Measurements from ENCODE around the gene NOPCHAP1.

The NOPCHAP1 gene

DNA sequence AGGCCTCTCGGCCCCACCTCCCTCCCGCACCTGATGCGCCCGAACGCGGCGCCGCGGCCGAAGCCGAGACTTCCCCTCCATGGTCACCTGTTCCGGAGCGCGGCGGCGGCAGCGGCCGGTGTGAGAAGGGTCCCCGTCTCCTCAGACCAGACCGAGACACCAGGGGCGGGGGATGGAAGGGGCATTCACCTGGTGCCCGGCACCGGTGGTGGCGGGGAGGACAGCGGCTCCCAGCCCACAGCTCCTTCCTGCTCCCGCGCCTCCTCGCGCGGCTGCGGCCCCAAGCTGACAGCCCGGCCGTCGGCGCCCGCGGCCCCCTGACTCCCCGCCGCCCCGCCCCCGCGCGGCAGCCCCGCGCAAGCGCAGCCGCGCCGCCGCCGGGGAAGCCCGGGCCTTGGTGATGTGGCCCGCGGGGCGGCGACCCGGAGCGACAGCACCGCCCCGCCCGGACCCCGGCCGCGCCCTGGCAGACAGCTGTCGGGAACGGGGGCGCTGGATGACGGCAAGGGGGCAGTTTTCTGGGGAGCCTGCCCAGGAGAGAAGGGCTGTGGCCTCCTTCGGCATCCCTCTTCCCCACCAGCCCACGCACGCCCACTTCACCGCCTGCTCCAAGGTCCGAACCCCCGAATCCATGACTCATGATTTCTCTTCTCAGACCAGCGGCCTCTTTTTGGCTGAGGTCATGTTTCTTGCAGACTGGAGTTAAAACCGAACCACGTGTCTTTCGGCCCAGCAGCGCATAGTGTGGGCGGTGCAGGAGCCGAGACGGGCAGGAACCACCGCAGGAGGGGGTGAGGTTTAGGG, 27.9 kb upstream of the NOPCHAP1 start, which contains the start of gene SLC41A2:
SLC41A2 (minus strand) TSS at position 290 of the 804 bp plus-strand sequence. CDS start 29,763 bp downstream, outside the sequence.
- TF ChIP-seq ZFX (IDR thresholded peaks at IDR 0.05), result peak; percentile 38; the same call in 1 of the 2 replicates
- TF ChIP-seq, protein P1, sequence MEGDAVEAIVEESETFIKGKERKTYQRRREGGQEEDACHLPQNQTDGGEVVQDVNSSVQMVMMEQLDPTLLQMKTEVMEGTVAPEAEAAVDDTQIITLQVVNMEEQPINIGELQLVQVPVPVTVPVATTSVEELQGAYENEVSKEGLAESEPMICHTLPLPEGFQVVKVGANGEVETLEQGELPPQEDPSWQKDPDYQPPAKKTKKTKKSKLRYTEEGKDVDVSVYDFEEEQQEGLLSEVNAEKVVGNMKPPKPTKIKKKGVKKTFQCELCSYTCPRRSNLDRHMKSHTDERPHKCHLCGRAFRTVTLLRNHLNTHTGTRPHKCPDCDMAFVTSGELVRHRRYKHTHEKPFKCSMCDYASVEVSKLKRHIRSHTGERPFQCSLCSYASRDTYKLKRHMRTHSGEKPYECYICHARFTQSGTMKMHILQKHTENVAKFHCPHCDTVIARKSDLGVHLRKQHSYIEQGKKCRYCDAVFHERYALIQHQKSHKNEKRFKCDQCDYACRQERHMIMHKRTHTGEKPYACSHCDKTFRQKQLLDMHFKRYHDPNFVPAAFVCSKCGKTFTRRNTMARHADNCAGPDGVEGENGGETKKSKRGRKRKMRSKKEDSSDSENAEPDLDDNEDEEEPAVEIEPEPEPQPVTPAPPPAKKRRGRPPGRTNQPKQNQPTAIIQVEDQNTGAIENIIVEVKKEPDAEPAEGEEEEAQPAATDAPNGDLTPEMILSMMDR (conservative IDR thresholded peaks at IDR 0.05), result peak; percentile 77
- H3K27ac ChIP-seq, result peak within 1 kb of the TSS; percentile 73

DNA sequence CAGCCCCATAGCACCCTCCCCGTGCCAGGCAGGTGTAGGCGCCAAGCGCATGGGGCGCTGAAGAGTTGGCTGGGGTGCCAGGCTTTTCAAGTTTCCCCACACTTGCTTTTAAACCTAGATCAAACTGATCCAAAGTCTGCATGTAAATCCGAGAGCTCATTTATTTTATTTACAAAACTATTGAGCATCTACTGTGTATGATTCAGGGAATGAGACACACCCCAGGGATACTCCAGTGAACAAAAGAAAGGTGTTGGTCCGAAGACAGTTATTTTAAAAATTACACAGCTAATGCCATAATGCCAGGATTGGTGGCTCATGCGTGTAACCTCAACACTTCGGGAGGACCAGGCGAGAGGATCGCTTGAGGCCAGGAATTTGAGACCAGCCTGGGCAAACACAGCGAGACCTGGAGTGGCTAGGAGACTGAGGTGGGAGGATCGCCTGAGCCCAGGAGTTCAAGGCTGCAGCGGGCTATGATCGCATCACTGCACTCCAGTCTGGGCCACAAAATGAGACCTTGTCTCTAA, 27.2 kb upstream of the NOPCHAP1 start:
- TF ChIP-seq, protein P1 (conservative IDR thresholded peaks at IDR 0.05), result no peak
- TF ChIP-seq ZFX (IDR thresholded peaks at IDR 0.05), result no peak
- peak overlapping the region; percentile 73 for H3K27ac ChIP-seq

DNA sequence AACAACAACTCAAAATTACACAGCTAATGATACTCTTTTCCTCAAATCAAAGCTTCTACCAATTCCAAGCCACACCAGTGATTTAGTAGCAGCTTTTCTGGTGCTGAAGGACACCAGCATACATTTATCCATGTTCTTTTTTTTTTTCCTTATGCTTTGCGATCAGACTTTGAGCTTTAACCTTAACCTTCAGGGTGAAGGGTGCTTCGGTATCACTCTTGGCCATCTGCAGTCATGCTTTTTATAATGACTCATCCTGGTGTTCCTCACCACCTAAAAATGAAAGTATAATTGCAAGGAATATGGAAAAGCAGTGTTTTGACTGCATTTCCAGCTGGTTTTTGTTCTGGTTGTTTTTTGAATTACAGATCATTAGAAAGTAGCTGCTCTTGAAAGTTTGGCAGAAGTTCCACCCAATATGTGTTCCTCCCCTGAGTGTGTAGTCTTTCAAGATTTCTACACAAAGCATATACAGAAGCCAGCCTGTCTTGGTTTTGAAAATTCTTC, 26.7 kb upstream of the NOPCHAP1 start:
- H3K27ac ChIP-seq, result peak overlapping the region; percentile 73
- TF ChIP-seq, protein P1 (conservative IDR thresholded peaks at IDR 0.05), result no peak
- no peak for TF ChIP-seq ZFX (IDR thresholded peaks at IDR 0.05)

DNA sequence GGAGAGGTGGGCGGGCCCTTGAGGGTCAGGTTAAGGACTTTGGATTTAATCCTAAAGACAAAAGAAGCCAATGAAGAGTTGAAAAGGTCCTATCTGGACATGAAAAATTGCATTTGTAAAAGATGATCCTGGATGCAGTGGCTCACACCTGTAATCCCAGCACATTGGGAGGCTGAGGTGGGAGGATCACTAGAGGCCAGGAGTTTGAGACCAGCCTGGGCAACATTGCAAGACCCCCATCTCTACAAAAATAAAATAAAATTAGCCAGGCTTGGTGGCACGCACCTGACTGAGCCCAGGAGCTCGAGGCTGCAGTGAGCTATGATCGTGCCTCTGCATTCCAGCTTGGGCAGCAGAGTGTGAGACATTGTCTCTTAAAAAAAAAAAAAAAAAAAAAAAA, 25.7 kb upstream of the NOPCHAP1 start:
- TF ChIP-seq, protein P1 (conservative IDR thresholded peaks at IDR 0.05), result no peak
- no peak for TF ChIP-seq ZFX (IDR thresholded peaks at IDR 0.05)
- no peak overlapping the region for H3K27ac ChIP-seq

DNA sequence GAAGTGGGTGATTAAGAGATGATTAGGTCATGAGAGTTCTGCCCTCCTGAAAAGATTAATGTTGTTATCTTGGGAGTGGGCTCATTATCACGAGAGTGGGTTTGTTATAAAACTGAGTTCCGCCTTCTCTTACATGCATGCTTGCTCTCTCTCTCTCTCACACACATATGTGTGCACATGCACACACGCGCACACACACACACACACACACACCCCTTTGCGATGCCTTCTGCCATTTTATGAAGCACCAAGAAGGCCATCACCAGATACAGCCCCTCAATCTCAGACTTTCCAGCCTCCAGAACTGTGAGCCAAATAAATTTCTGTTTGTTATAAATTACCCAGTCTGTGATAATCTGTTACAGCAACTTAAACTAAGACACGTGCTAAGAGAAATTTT, 22.4 kb upstream of the NOPCHAP1 start:
- no peak for TF ChIP-seq ZFX (IDR thresholded peaks at IDR 0.05)
- TF ChIP-seq, protein P1 (conservative IDR thresholded peaks at IDR 0.05), result no peak
- H3K27ac ChIP-seq, result no peak overlapping the region

DNA sequence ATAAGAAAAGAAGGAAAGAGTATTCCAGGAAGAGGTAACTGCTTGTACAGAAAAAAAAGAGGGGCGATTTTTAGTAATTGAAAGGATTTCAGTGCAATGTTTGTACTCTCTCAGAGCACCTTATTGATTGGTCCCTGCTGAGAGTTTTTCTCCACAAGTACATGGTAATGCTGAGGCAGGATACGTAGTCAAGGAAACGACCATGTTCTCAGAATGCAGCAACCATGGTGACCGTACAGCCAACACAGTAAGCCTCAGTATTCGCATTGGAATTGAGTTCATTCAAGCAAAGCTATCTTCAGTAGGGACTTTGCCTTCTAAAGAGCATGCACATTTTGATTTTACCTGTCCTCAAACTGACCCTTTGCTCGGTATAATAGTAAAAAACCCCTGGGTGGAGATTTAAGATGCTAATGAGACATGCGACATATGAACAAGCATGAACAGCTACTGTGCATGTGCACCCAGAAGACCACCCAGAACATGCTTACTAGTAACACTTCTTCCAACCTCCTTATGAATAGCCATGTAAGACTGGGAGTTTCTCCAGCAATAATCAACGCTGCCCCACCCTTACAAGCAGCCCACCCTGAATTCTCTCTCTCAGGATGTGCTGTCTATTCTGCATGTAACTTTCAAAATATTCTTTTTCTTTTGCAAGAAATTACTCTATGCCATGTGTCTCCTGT, 21.8 kb upstream of the NOPCHAP1 start:
- TF ChIP-seq, protein P1 (conservative IDR thresholded peaks at IDR 0.05), result no peak
- no peak for TF ChIP-seq ZFX (IDR thresholded peaks at IDR 0.05)
- H3K27ac ChIP-seq, result no peak overlapping the region

DNA sequence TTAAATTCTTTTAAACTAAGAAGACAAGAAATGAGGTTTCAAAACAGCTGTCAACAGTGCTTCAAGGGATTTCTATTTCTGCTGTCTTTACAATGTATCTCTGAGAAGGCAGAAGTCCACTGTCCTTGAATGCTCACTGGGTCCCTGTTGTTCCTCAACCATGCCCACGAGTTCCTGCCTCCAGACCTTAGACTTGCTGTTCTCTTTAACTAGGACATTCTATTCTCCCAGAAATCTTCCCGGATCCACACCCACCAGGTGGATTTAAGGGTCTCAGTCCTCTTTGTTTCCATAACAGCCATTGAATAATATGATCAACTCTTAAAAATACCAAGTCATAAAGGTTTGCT, 21.3 kb upstream of the NOPCHAP1 start:
- TF ChIP-seq, protein P1 (conservative IDR thresholded peaks at IDR 0.05), result no peak
- no peak for TF ChIP-seq ZFX (IDR thresholded peaks at IDR 0.05)
- no peak overlapping the region for H3K27ac ChIP-seq
